Activated CD8-positive, alpha-beta memory T cell treated with anti-CD3 and anti-CD28 coated beads, Interleukin-2, amount 10 ng/mL, durations not matched to agents 7 days and 5 days (primary cell): ENCODE data around the gene RCL1. TPM values are rescaled to one million over a fixed set of nuclear protein-coding genes. Genes with fewer than 3 reads are reported as not detected.
"Not testable (repeated sequence)": the region's sequence is repeated elsewhere in the genome, so short reads cannot be mapped to it uniquely, and the experiment has no call there.

ENCODE experiments used
- ATAC-seq: fragments of 150-1000 bp; cut with Tn5 transposase; one replicate; pipeline ENCODE4 v1.10.0; 2021; ENCODE audit warnings: moderate library complexity
- CTCF ChIA-PET: fragments of 350-600 bp; sonication (Branson Sonifier 250); formaldehyde crosslinking; loops from one replicate; lab custom pipeline; 2021; ENCODE audit warnings: antibody characterized with exemption; lab: Charles Lee
- DNase-seq: peaks from one replicate; pipeline ENCODE4 v3.0.0-alpha.2; 2020
- H3K27ac Mint-ChIP-seq: one replicate; pipeline ENCODE4 v1.8.0; 2021; ENCODE audit warnings: mild to moderate bottlenecking, mixed read lengths
- H3K27me3 Mint-ChIP-seq: one replicate; pipeline ENCODE4 v1.8.0; 2021; ENCODE audit warnings: mixed read lengths
- H3K36me3 Mint-ChIP-seq: one replicate; pipeline ENCODE4 v1.8.0; 2021; ENCODE audit warnings: mild to moderate bottlenecking, mixed read lengths
- H3K4me1 Mint-ChIP-seq: one replicate; pipeline ENCODE4 v1.8.0; 2021; ENCODE audit warnings: mixed read lengths
- H3K4me3 Mint-ChIP-seq: one replicate; pipeline ENCODE4 v1.8.0; 2021; ENCODE audit warnings: mild to moderate bottlenecking, moderate library complexity, mixed read lengths
- H3K9me3 Mint-ChIP-seq: one replicate; pipeline ENCODE4 v1.8.0; 2022; ENCODE audit warnings: low read depth, mixed read lengths
- total RNA-seq, 2 experiments: library from RNA; stranded (reverse); gene quantifications; one replicate each; pipeline ENCODE4 v1.2.3, GENCODE V29; 2021

RCL1 gene, protein sequence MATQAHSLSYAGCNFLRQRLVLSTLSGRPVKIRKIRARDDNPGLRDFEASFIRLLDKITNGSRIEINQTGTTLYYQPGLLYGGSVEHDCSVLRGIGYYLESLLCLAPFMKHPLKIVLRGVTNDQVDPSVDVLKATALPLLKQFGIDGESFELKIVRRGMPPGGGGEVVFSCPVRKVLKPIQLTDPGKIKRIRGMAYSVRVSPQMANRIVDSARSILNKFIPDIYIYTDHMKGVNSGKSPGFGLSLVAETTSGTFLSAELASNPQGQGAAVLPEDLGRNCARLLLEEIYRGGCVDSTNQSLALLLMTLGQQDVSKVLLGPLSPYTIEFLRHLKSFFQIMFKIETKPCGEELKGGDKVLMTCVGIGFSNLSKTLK
- 10 to 100 TPM; 14.3 to 20.2 TPM for total RNA-seq

DNA sequence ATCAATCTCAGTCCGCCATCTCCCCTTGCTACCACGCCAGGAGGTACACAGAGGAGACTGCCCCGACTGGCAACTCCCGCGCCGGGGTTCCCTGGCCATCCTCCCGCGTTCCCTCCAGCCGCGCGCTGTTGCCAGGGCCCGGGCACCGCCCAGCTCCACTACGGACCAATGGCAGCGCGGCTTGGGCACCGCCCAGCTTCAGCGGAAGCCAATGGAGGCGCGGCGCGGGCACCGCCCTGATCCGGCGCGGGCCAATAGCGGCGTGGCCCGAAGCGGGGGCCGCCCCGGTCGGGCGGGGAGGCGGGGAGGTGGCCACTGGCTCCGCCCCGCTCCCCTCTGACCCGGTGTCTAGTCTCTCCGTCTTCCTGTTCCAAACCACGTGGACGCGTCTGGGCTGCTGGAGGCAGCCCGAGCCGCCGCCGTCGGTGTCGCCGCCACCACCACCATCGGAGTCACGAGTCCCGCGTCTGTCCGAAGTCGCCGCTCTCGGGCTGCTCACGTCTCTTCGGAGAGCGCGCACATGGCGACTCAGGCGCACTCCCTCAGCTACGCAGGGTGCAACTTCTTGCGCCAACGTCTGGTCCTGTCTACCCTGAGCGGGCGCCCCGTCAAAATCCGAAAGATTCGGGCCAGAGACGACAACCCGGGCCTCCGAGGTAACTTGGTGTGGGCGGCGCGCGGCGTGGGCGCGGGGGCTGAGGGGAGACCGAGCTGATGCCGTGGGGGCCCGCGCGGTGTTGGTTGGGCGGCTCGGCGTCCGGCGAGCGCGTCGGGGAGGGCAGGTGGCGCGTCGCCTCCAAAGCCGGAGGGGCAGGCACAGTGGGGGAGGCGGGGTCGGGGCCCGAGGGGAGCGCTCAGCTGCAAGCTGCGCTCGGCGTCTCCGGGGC lies at the start of gene RCL1:
Gene RCL1, plus strand, starts transcription at position 373 of the 887 bp plus-strand sequence. Its CDS starts 148 bp downstream, at position 521.
- Mint-ChIP-seq H3K4me1 (peaks cover 33% of the 10 kb centered on the region), H3K9me3 (no peaks in the 10 kb centered on the region), H3K27me3 (no peaks in the 10 kb centered on the region), H3K36me3 (peaks cover 4% of the 10 kb centered on the region), H3K27ac (peak within 1 kb of the TSS; percentile 93), H3K4me3 (peak within 1 kb of the TSS; percentile 96)
- CTCF ChIA-PET: interaction anchor here (0.6 to 3.0 kb wide), 13 partner anchors 23 to 797 kb away, joined by 3 to 14 read pairs (median 4); partner anchors contain the start of gene JAK2
- DNase-seq (peak; percentile 98), ATAC-seq (peak; percentile 97)

DNA sequence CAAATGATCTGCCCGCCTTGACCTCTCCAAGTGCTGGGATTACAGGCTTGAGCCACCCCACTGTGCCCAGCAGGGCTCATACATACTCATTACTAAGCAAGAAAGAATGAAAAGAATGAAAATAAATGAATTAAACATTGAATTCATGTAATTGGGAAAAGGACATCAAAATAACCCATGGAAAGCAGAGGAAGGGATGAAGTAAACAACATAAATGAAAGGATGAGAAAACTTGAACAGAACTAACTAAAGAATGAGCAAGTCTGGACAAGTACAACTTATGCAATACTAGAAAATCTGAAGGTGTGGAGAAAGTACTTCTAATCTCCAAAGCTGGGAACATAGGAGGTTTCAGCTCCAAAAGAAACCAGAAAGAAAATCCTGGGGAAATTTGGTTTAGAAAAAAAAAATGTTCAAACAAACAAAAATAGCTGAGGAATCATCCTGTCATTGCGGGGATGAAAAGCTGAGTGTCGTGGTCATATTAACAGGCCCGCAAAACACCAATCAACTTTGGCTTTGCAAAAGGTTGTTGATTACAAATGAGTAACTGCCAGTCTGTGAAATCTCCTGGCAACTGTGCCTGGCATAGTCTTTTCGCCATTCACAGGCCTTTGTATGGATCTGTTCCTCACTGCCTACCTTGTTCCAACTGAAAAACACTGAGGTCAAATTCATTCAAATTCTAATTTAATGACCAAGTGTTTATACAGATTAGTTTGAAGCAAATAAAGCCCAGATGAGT lies 49.4 kb upstream of the RCL1 start:
- H3K4me1 Mint-ChIP-seq: peaks cover 21% of the 10 kb centered on the region
- no peaks in the 10 kb centered on the region for H3K9me3 Mint-ChIP-seq
- CTCF ChIA-PET: interaction anchor here (4.3 kb wide), 1 partner anchor 16 kb away, joined by 18 read pairs; no protein-coding TSS in a partner anchor
- H3K27me3 Mint-ChIP-seq: no peaks in the 10 kb centered on the region
- peaks cover 4% of the 10 kb centered on the region for H3K36me3 Mint-ChIP-seq
- H3K27ac Mint-ChIP-seq: no peak overlapping the region
- no peak overlapping the region for H3K4me3 Mint-ChIP-seq
- DNase-seq (no peak), ATAC-seq (no peak)

DNA sequence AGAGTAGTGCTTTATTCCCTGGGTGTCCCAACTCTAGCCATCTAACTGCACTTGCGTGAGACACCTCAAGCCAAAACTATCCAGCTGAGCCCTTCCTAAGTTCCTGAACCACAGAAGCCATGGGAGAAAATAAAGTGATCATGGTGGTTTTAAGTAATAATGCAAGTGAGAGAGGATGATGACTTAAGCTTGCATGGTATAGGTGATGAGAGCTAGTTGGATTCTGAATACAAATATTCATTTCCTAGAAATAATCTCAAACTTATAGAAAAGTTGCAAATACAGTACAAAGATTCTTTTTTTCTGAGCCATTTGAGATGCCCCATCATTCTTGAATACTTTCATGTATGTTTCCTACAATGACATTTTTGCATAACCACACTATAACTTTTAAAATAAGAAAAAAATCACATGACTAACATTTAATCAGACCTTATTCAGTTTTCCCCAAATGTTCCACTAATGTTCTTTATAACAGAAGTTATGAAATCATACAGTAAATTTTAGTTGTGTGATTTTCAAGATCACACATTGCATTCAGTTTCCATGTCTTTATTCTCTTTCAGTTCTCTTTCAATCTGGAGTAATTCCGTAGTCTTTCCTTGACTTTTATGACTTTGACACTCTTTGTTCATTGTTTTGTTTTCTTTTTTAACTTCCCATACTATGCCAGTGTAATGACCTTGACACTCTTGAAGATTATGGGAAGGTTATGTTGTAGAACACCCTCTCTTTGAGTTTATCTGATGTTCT lies 46.3 kb upstream of the RCL1 start:
- DNase-seq: no peak
- Mint-ChIP-seq H3K36me3 (no peaks in the 10 kb centered on the region), H3K27me3 (peaks cover 2% of the 10 kb centered on the region), H3K4me1 (peaks cover 14% of the 10 kb centered on the region), H3K9me3 (no peaks in the 10 kb centered on the region), H3K4me3 (no peak overlapping the region), H3K27ac (no peak overlapping the region)
- ATAC-seq: no peak
- CTCF ChIA-PET: interaction anchor here (1.2 to 2.7 kb wide), 3 partner anchors 13 to 142 kb away, joined by 3 to 14 read pairs (median 5); no protein-coding TSS in a partner anchor

DNA sequence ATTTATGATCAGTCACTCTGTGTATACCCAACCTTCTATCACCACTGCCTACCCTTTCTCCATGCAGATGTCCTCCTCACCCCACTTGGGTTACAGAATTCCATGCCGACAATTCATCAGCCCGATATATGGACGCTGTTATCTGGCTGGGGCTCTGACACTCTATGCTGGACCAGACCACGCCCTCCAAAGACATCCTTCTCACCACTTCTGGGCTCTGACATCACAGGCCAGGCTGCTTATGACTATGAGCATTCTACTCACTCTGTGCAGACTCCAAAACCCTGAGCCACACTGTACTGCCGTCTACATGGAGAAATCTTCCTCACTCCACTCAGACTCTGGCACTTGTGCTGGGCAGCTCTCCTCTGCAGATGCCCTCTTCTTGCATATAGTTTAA lies 44.1 kb upstream of the RCL1 start:
- no peak for ATAC-seq
- Mint-ChIP-seq H3K27ac (no peak overlapping the region), H3K27me3 (peaks cover 2% of the 10 kb centered on the region), H3K36me3 (no peaks in the 10 kb centered on the region), H3K4me1 (peaks cover 7% of the 10 kb centered on the region), H3K9me3 (no peaks in the 10 kb centered on the region), H3K4me3 (no peak overlapping the region)
- CTCF ChIA-PET: interaction anchor here (1.0 to 2.3 kb wide), 6 partner anchors 8 to 434 kb away, joined by 3 to 21 read pairs (median 6); partner anchors contain the start of gene AK3
- DNase-seq: no peak

DNA sequence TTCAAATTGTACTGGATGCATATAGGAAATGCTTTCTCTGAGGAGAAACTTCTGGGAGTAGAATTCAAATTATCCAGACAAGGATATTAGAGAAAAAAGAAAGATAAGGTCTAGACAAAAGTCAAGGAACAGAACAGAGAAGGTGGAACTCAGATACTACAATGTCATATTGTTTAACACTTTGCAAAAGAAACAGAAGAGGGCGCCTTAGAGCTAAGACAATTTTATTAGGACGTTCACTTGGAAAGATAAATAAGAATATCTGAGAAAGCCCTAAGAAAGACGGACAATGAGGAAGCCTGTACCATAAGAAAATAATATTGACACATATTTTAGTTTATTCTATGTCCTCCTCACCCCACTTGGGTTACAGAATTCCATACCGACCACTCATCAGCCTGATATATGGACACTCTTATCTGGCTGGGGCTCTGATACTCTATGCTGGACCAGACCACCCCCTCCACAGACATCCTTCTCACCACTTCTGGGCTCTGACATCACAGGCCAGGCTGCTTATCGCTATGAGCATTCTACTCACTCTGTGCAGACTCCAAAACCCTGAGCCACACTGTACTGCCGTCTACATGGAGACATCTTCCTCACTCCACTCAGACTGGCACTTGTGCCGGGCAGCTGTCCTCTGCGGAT lies 42.6 kb upstream of the RCL1 start:
- Mint-ChIP-seq H3K27me3 (peaks cover 2% of the 10 kb centered on the region), H3K36me3 (no peaks in the 10 kb centered on the region), H3K9me3 (no peaks in the 10 kb centered on the region), H3K27ac (no peak overlapping the region), H3K4me3 (no peak overlapping the region), H3K4me1 (peaks cover 7% of the 10 kb centered on the region)
- peak; percentile 68 for ATAC-seq
- CTCF ChIA-PET: interaction anchor here (0.9 to 2.3 kb wide), 9 partner anchors 9 to 442 kb away, joined by 3 to 21 read pairs (median 4); partner anchors contain the start of genes AK3 and RCL1
- no peak for DNase-seq

DNA sequence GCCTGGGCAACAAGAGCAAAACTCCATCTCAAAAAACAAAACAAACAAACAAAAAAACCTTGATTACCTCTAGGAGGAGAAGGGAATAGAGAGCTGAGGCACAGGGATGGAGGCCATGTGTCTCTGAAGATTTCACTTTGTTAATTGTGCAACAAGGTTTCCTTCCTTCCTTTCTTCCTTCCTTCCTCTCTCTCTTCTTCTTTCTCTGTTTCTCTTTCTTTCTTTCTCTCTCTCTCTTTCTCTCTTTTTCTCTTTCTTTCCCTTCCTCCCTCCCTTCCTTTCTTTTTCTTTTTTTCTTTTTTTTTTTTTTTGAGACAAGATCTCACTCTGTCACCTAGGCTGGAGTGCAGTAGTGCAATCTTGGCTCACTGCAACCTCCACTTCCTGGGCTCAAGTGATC lies 38.2 kb upstream of the RCL1 start:
- H3K36me3 Mint-ChIP-seq, H3K9me3 Mint-ChIP-seq, H3K4me3 Mint-ChIP-seq, ATAC-seq, H3K27ac Mint-ChIP-seq, H3K4me1 Mint-ChIP-seq, DNase-seq, H3K27me3 Mint-ChIP-seq: not testable (repeated sequence)
- CTCF ChIA-PET: interaction anchor here (1.1 to 1.4 kb wide), 2 partner anchors 150 to 375 kb away, joined by 3 to 4 read pairs; no protein-coding TSS in a partner anchor

DNA sequence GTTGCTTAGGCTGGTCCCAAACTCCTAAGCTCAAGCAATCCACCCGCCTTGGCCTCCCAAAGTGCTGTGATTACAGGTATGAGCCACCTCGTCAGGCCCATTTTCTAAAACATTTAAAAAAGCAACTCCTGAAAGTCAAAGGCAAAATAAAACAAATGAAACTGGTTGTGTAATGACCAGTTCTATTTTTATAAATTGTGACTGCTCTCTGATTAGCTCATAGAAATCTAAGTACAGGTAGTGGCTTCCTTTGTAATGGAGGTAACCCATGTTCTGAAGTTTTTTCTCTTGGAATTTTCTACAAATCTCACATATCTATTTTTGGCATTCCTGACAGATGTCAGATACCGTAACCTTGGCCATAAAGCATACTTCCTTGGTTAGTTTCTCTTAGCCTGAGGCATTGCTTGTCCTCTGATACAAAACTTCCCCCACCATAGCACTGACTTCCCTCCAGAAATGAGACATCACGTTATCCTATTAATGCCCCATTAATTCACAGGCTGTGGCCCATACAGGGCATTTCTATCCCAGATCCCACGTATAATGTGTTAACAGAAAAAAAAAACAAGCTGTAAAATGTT lies 37.6 kb upstream of the RCL1 start:
- ATAC-seq: no peak
- Mint-ChIP-seq H3K36me3 (no peaks in the 10 kb centered on the region), H3K27me3 (peaks cover 8% of the 10 kb centered on the region), H3K9me3 (no peaks in the 10 kb centered on the region), H3K27ac (no peak overlapping the region), H3K4me1 (peaks cover 3% of the 10 kb centered on the region), H3K4me3 (no peak overlapping the region)
- DNase-seq: no peak
- CTCF ChIA-PET: interaction anchor here (0.7 to 1.4 kb wide), 3 partner anchors 151 to 618 kb away, joined by 3 to 4 read pairs (median 3); no protein-coding TSS in a partner anchor

DNA sequence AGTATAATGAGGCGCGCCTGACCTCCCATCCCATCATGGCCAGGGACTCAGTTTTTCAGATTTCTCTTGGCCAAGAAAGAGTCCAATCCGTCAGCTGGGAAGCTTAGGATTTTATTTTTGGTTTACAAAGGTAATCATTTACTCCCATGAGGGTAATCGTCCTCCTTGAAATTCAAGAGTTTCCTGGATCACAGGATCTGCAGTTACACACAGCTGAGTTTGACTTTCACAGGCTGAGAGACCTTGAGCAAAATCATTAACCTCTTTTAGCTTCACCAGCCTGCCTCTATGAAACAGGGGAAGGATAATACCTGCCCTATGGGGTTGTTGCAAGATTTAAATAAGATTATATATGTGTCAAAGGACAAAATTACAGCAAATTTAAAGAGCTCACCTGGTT lies 36.3 kb upstream of the RCL1 start:
- H3K4me1 Mint-ChIP-seq: peaks cover 3% of the 10 kb centered on the region
- H3K27ac Mint-ChIP-seq: no peak overlapping the region
- ATAC-seq: no peak
- no peaks in the 10 kb centered on the region for H3K9me3 Mint-ChIP-seq
- no peak for DNase-seq
- peaks cover 11% of the 10 kb centered on the region for H3K27me3 Mint-ChIP-seq
- H3K36me3 Mint-ChIP-seq: no peaks in the 10 kb centered on the region
- CTCF ChIA-PET: interaction anchor here (0.9 to 1.3 kb wide), 4 partner anchors 12 to 231 kb away, joined by 3 to 5 read pairs (median 3); partner anchors contain the start of gene AK3
- H3K4me3 Mint-ChIP-seq: no peak overlapping the region

DNA sequence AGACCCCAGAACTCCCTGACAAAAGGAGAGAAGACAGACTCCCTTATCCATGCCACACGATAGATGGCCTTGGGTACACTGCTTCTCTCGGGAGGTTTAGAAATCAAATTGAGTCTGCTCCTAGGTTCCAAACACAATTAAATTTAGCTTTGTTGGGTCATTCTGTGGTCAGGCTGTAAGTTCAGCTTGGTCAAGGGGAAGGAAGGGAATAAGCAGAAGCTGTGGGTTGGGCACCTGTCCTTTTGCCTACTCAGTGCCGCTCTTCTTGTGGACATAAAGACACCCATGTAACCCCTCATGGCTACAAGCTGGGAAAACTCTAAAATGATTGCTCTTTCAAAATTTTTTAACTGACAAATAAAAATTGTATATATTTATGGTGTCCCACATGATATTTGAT lies 32.6 kb upstream of the RCL1 start:
- CTCF ChIA-PET: interaction anchor here (0.7 to 6.1 kb wide), 33 partner anchors 8 to 844 kb away, joined by 3 to 80 read pairs (median 4); partner anchors contain the start of genes AK3, JAK2 and RCL1
- H3K9me3 Mint-ChIP-seq: no peaks in the 10 kb centered on the region
- DNase-seq (no peak), ATAC-seq (no peak)
- H3K27me3 Mint-ChIP-seq: peaks cover 13% of the 10 kb centered on the region
- H3K36me3 Mint-ChIP-seq: no peaks in the 10 kb centered on the region
- H3K27ac Mint-ChIP-seq: no peak overlapping the region
- H3K4me3 Mint-ChIP-seq: no peak overlapping the region
- peaks cover 19% of the 10 kb centered on the region for H3K4me1 Mint-ChIP-seq

DNA sequence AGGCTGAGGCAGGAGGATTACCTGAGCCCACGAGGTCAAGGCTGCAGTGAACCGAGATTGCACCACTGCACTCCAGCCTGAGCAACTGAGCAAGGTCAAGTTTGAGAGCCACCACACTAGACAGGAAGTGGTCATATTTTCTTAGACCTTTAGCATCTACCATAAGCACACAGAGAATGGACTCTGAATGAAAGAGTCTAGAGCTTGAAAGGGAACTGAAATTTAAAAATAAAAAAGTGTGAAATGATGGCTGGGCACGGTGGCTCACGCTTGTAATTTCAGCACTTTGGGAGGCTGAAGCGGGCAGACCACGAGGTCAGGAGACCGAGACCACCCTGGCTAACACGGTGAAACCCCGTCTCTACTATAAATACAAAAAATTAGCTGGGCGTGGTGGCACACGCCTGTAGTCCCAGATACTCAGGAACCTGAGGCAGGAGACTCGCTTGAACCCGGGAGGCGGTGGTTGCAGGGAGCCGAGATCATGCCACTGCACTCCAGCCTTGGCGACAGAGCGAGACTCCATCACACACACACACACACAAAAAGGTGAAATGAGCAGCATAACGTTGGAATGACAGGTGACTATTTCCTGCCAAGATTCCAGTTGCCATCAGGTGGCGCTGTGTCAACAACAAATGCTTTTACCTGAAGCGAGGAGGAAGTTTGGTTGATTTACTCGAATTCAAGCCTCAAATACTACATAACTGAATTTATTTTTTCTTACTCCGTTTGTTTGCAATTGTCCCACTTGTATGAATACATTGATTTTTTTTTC lies 30.4 kb upstream of the RCL1 start:
- DNase-seq (peak; percentile 88), ATAC-seq (peak; percentile 81)
- Mint-ChIP-seq H3K4me1 (peaks cover 19% of the 10 kb centered on the region), H3K36me3 (no peaks in the 10 kb centered on the region), H3K27ac (peak overlapping the region; percentile 3), H3K4me3 (peak overlapping the region; percentile 5), H3K27me3 (peaks cover 13% of the 10 kb centered on the region), H3K9me3 (no peaks in the 10 kb centered on the region)
- CTCF ChIA-PET: interaction anchor here (0.7 to 6.1 kb wide), 33 partner anchors 9 to 837 kb away, joined by 3 to 80 read pairs (median 4); partner anchors contain the start of genes AK3, JAK2 and RCL1
